NCI-H1436 treated with DMSO at 0.1 percent for 48 hours (cell line): ENCODE data around the gene LARP1.
"Not testable (repeated sequence)": the region's sequence is repeated elsewhere in the genome, so short reads cannot be mapped to it uniquely, and the experiment has no call there.

Experiments used
- DNase-seq: peaks from one replicate; lab custom pipeline; 2025; lab: John Stamatoyannopoulos, UW

Gene LARP1

GRCh38 chr5:154755361-154756008 lies at the start of gene LARP1:
Gene LARP1 (plus strand): TSS chr5:154755377. CDS start chr5:154755758, 381 bp downstream.
- no peak for DNase-seq

- DNase-seq, result no peak
Observed at GRCh38 chr5:154706416-154706815, 48.8 kb upstream of the LARP1 start.

GRCh38 chr5:154707641-154708040 lies 47.5 kb upstream of the LARP1 start:
- DNase-seq, result no peak

GRCh38 chr5:154708207-154708606 lies 47.0 kb upstream of the LARP1 start:
- DNase-seq, result no peak

GRCh38 chr5:154708846-154709245 lies 46.3 kb upstream of the LARP1 start:
- no peak for DNase-seq

GRCh38 chr5:154709368-154710305 lies 45.5 kb upstream of the LARP1 start:
- no peak for DNase-seq

GRCh38 chr5:154712518-154713437 lies 42.4 kb upstream of the LARP1 start:
- peak; percentile 58 for DNase-seq

- no peak for DNase-seq
Observed at GRCh38 chr5:154713615-154714125, 41.5 kb upstream of the LARP1 start.

GRCh38 chr5:154714266-154714986 lies 40.8 kb upstream of the LARP1 start:
- DNase-seq, result no peak

- DNase-seq, result no peak
Observed at GRCh38 chr5:154721481-154722058, 33.6 kb upstream of the LARP1 start.

GRCh38 chr5:154722097-154722496 lies 33.1 kb upstream of the LARP1 start:
- DNase-seq, result no peak

GRCh38 chr5:154722936-154723335 lies 32.2 kb upstream of the LARP1 start:
- DNase-seq, result no peak

- no peak for DNase-seq
Observed at GRCh38 chr5:154723740-154724505, 31.3 kb upstream of the LARP1 start.

- no peak for DNase-seq
Observed at GRCh38 chr5:154727361-154727760, 27.8 kb upstream of the LARP1 start.

- no peak for DNase-seq
Observed at GRCh38 chr5:154728939-154729588, 26.1 kb upstream of the LARP1 start.

- DNase-seq, result no peak
Observed at GRCh38 chr5:154729613-154730012, 25.6 kb upstream of the LARP1 start.

- DNase-seq, result not testable (repeated sequence)
Observed at GRCh38 chr5:154730761-154731160, 24.4 kb upstream of the LARP1 start.

GRCh38 chr5:154732212-154732611 lies 23.0 kb upstream of the LARP1 start:
- no peak for DNase-seq
